Stimulated activated naive CD8-positive, alpha-beta T cell treated with anti-CD3 and anti-CD28 coated beads, Interleukin-15, Interleukin-2, amounts not matched to agents 100 ng/mL and 50 ng/mL, for 24 hours (primary cell): Measurements from ENCODE around the gene MXRA7.

Experiments used
- H3K27ac Mint-ChIP-seq: one replicate; pipeline ENCODE4 v1.8.0; 2021; ENCODE audit warnings: mild to moderate bottlenecking, mixed read lengths
- H3K27me3 Mint-ChIP-seq: one replicate; pipeline ENCODE4 v1.8.0; 2021; ENCODE audit warnings: mixed read lengths
- H3K36me3 Mint-ChIP-seq: one replicate; pipeline ENCODE4 v1.8.0; 2021; ENCODE audit warnings: low read depth, mixed read lengths
- H3K4me1 Mint-ChIP-seq: one replicate; pipeline ENCODE4 v1.8.0; 2021; ENCODE audit warnings: low read depth, mixed read lengths
- H3K4me3 Mint-ChIP-seq: one replicate; pipeline ENCODE4 v1.8.0; 2021; ENCODE audit warnings: mild to moderate bottlenecking, mixed read lengths
- H3K9me3 Mint-ChIP-seq: one replicate; pipeline ENCODE4 v1.8.0; 2021; ENCODE audit warnings: mixed read lengths

Gene MXRA7

DNA sequence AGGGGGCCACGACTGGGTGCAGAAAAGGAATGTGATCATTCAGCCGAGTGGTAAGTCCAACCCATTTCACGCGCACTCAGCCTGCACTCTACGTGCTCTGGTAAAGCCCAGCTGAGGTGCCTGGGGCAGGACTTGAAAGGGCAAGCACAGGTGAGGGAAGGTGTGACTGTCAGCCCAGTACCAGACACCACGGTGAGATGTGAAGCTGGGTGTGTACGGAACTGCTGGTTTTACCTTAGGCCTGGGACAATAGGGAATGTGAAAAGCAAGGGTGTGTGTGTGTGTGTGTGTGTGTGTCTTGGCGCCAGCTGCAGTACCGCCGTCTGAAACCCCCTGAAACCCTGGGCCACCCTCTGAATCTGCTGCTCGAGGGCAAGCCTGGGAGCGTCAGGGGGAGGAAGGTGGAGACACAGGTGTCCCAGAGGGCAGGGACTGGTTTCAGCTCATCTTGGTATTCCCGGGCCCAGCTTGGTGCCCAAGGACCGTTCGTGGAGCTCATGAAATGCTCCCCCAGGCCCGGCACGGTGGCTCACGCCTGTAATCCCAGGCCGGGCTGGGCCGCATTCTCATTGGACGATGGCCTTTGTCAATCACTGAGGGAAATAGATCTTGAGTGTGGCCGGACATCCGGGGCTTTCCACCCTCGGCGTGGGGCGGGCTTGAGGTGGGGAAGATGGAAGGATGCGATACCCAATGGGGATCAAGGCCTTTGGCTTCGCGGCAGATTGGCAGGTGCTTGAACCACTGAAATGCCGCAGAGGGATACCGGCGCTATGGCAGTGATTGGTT lies 39.4 kb downstream of the MXRA7 start:
- H3K27me3 Mint-ChIP-seq, result no peaks in the 10 kb centered on the region
- no peaks in the 10 kb centered on the region for H3K9me3 Mint-ChIP-seq
- H3K36me3 Mint-ChIP-seq, result no peaks in the 10 kb centered on the region
- H3K4me3 Mint-ChIP-seq, result peak overlapping the region; percentile 93
- H3K27ac Mint-ChIP-seq, result peak overlapping the region; percentile 92
- H3K4me1 Mint-ChIP-seq, result peaks cover 38% of the 10 kb centered on the region

DNA sequence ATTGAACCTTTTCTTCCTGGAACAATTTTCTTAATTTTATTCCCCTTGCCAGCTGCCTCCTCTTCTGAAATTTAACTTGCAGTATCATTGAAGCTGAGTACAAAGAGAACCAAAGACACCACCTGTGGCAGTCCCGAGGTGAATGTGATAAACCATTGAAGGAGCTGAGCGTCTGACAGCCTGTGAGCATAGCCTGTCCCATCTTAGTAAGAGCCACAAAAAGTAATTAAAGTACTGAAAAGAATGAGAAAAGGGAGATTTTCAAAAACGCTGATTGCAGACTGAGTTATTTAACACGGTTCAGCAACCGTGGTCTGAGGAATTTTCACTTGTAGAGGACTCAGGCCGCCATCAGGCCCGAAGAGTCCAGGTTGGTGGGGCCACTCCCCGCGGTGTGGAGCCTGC lies 40.0 kb downstream of the MXRA7 start:
- H3K4me3 Mint-ChIP-seq, result peak overlapping the region; percentile 93
- H3K27ac Mint-ChIP-seq, result peak overlapping the region; percentile 92
- H3K9me3 Mint-ChIP-seq, result no peaks in the 10 kb centered on the region
- no peaks in the 10 kb centered on the region for H3K36me3 Mint-ChIP-seq
- H3K4me1 Mint-ChIP-seq, result peaks cover 38% of the 10 kb centered on the region
- no peaks in the 10 kb centered on the region for H3K27me3 Mint-ChIP-seq

DNA sequence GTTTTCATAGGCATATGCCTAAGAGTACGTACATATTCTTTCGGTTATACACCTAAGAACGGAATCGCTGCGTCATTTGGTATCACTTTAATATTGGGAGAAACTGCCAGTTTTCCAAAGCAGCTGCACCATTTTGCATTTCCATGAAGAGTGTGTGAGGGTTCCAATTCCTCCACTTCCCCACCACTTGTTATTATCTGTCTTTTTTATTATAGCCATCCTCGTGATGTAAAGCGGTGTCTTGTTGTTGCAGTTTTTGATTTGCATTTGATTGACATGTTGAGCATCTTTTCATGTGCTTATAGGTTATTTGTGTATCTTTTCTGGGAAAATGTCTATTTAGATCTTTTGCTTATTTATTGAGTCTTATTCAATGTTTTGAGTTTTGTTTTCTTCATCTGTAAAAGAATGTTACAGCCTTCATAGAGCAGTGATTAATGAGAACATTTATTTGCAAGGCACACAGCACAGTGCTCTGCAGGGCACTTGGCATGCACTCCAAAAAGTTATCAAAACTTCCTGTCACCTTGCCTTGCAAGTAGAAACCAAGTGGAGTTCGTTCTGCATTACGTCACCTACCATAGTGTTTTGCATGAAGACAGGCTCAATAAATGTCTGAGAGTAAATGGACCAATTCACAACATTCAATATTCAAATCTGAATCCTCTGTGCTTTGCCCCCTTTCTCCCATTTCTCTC lies 40.6 kb downstream of the MXRA7 start:
- H3K4me3 Mint-ChIP-seq, result no peak overlapping the region
- peaks cover 38% of the 10 kb centered on the region for H3K4me1 Mint-ChIP-seq
- H3K27ac Mint-ChIP-seq, result no peak overlapping the region
- no peaks in the 10 kb centered on the region for H3K36me3 Mint-ChIP-seq
- H3K27me3 Mint-ChIP-seq, result no peaks in the 10 kb centered on the region
- no peaks in the 10 kb centered on the region for H3K9me3 Mint-ChIP-seq

DNA sequence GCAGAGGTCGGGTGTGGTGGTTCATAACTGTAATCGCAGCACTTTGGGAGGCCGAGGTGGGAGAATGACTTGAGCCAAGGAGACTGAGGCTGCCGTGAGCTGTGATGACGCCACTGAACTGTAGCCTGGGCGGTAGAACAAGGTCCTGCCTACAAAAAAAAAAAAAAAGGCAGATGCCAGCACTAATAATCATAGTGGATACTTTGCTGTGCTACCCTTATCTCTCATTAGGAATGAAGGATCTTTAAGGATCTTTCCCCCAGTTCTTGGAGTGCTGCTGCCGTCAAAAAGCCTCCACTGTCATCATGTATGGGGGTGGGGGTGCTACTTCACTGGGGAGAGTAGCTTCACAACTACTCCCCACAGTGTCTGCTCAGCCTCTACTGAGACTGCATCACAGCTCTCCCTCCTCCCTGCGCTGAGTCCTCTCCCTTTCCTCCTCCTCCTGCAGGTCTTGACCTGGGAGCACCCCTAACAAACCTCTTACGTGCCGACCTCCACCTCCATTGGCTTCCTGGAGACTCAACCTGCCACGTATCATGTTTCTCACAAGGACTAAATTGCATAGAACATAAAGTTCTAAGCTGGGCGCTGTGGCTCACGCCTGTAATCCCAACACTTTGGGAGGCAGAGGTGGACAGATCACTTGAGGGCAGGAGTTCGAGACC lies 42.8 kb downstream of the MXRA7 start:
- Mint-ChIP-seq H3K9me3 (no peaks in the 10 kb centered on the region), H3K27me3 (no peaks in the 10 kb centered on the region), H3K27ac (no peak overlapping the region), H3K4me3 (no peak overlapping the region), H3K36me3 (no peaks in the 10 kb centered on the region), H3K4me1 (peaks cover 30% of the 10 kb centered on the region)

DNA sequence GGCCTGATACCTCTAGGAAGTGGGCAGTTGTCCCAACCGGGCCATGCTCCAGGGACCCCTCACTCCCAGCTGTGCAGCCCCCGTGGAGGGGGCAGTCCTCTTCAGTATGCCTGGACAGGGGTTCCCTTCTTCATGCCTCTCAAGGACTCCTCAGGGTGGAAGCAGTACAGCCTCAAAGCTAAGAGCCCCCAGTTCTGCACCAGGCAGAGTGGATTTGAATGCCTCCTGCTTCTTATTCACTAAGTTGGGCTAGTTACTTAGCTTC lies 43.3 kb downstream of the MXRA7 start:
- Mint-ChIP-seq H3K36me3 (no peaks in the 10 kb centered on the region), H3K9me3 (no peaks in the 10 kb centered on the region), H3K27ac (no peak overlapping the region), H3K27me3 (no peaks in the 10 kb centered on the region), H3K4me1 (peaks cover 25% of the 10 kb centered on the region), H3K4me3 (no peak overlapping the region)

DNA sequence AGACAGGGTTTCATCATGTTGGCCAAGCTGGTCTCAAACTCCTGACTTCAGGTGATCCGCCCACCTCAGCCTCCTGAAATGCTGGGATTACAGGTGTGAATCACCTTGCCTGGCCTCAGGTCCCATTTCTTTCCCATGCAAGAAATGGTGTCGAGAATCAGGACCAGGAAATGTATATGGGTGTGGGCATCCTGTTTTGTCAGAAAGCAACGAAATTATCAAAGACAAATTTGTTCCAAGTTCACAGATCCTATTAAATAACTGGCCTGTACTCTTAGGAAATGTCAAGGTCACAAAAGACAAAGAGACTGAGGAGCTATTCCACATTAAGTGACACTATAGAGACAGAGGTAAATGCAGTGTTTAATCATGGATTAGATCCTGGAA lies 50.1 kb downstream of the MXRA7 start:
- H3K27me3 Mint-ChIP-seq, result no peaks in the 10 kb centered on the region
- peaks cover 12% of the 10 kb centered on the region for H3K4me1 Mint-ChIP-seq
- no peak overlapping the region for H3K4me3 Mint-ChIP-seq
- H3K36me3 Mint-ChIP-seq, result no peaks in the 10 kb centered on the region
- H3K9me3 Mint-ChIP-seq, result no peaks in the 10 kb centered on the region
- no peak overlapping the region for H3K27ac Mint-ChIP-seq

DNA sequence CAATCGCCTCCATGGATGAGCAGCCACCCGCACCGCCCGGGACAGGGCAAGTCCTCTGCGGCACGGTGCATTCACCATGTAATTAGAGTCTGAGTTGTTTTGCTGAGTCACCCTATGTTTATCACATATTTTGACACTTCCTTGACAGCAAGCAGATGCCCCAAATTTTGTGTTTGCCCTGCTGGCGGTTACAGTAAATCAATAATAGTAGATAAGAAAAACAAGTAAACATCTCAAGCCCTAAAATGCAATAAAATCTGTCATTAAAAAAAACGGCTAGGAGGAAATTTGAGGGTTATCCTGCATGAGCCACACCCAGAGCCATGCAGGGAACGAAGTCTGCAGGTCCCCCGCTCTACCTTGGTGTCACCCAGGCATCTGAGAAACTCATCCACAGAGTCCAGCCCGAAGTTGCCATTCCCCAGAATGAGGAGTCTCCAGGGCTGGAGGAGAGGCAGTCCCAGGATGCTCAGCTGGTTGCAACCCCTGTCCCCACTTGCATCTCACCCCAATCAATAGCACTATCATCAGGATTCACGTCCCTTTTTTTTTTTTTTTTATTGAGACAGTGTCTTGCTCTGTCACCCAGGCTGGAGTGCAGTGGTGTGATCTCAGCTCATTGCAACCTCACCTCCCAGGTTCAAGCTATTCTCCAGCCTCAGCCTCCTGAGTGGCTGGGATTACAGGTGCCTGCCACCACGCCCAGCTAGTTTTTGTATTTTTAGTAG lies 50.7 kb downstream of the MXRA7 start:
- H3K27me3 Mint-ChIP-seq, result no peaks in the 10 kb centered on the region
- no peaks in the 10 kb centered on the region for H3K9me3 Mint-ChIP-seq
- H3K4me1 Mint-ChIP-seq, result peaks cover 12% of the 10 kb centered on the region
- no peaks in the 10 kb centered on the region for H3K36me3 Mint-ChIP-seq
- no peak overlapping the region for H3K4me3 Mint-ChIP-seq
- peak overlapping the region; percentile 38 for H3K27ac Mint-ChIP-seq

DNA sequence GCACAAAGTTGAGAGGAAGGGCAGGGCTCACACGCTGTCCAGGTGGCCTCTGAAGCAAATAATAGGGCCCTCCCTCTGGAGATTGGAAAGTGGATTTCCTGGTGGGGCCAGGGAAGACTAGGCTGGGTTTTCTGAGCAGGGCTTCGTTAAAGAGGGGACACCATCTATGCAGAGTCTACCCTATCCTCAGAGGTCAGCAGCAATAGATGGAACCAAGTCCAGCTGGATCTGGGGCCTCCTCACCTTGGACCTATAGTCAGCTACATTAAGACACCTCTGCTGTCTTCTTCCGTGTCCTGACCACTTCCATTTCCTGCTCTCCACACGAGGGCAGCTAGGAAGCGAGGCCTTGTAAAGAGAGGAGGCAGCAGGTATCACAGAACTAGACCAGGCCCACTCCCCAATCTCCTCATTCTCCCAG lies 52.5 kb downstream of the MXRA7 start:
- Mint-ChIP-seq H3K9me3 (no peaks in the 10 kb centered on the region), H3K4me3 (no peak overlapping the region), H3K4me1 (peaks cover 12% of the 10 kb centered on the region), H3K27me3 (no peaks in the 10 kb centered on the region), H3K27ac (no peak overlapping the region), H3K36me3 (no peaks in the 10 kb centered on the region)

DNA sequence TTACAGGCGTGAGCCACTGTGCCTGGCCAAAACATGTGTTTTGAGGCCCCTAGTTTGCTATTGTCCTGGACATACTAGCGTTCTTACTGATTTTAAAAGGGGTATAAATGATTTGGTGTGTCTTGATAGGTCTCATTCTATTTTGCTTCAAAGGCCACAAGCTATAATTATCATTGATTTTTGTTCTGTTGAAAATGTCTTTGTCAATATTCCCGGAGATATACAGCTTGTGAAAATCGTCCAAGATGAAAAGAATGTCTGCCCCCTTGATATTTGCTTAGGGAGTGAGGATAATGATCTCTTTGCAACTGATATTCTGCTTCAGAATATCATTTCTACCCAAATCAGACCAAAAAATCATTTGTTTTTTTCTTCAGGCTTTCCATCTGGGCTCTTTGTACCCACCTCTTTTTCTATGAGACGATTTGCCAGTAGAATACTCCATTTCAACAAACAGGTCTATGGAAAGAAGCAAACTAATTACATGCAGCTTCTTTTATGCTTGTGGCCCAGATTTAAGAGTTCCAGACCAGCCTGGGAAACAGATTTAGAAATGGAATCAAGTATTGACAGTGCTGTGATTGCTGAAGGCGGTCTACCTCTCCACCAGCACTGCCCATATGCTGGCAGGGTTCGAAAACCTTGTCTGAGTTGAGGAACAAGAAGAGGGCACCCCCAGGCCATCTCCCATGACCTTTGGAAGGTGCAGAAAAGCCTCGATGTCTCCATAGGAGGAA lies 53.1 kb downstream of the MXRA7 start:
- no peak overlapping the region for H3K27ac Mint-ChIP-seq
- H3K27me3 Mint-ChIP-seq, result no peaks in the 10 kb centered on the region
- H3K9me3 Mint-ChIP-seq, result no peaks in the 10 kb centered on the region

DNA sequence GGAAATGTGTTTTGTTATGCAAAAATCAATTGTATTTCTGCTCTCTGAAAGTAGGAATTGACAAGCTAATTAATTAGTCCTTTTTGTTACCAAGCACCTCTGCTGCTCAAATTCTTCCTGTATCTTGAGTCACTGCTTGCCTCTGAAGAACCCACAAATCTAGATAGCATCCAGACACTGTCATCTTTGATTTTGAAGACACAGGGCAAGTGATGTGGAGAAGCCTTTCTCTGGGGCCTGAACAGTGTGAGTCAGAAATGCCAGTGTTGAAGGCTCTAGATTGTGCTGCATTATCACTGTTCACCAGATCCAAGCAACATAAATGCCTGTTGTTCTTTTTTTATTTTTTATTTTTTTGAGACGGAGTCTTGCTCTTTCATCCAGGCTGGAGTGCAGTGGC lies 56.4 kb downstream of the MXRA7 start:
- H3K4me3 Mint-ChIP-seq, result no peak overlapping the region
- no peaks in the 10 kb centered on the region for H3K27me3 Mint-ChIP-seq
- H3K36me3 Mint-ChIP-seq, result no peaks in the 10 kb centered on the region
- H3K4me1 Mint-ChIP-seq, result peaks cover 1% of the 10 kb centered on the region
- H3K27ac Mint-ChIP-seq, result no peak overlapping the region
- H3K9me3 Mint-ChIP-seq, result no peaks in the 10 kb centered on the region

More for the DNA sequence above, 53.1 kb downstream of the MXRA7 start:
- Mint-ChIP-seq H3K4me3 (no peak overlapping the region), H3K36me3 (no peaks in the 10 kb centered on the region), H3K4me1 (peaks cover 12% of the 10 kb centered on the region)

DNA sequence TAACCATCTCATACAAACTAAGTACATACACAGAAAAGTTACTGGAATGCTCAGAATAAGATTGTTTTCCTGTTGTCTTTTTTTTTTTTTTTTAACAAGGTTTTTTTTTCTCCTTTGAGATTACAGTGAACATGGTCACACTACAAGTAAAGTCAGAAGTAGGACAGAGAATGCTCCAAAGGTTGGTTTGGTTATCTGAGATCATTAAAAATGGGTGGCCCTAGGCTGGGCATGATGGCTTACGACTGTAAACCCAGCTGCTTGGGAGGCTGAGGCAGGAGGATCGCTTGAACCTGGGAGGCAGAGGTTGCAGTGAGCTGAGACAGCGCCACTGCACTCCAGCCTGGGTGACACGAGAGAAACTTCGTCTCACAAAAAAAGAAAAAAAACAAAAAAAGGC lies 60.3 kb downstream of the MXRA7 start:
- no peaks in the 10 kb centered on the region for H3K36me3 Mint-ChIP-seq
- no peak overlapping the region for H3K4me3 Mint-ChIP-seq
- no peaks in the 10 kb centered on the region for H3K4me1 Mint-ChIP-seq
- H3K27ac Mint-ChIP-seq, result no peak overlapping the region
- peaks cover 10% of the 10 kb centered on the region for H3K9me3 Mint-ChIP-seq
- H3K27me3 Mint-ChIP-seq, result no peaks in the 10 kb centered on the region

DNA sequence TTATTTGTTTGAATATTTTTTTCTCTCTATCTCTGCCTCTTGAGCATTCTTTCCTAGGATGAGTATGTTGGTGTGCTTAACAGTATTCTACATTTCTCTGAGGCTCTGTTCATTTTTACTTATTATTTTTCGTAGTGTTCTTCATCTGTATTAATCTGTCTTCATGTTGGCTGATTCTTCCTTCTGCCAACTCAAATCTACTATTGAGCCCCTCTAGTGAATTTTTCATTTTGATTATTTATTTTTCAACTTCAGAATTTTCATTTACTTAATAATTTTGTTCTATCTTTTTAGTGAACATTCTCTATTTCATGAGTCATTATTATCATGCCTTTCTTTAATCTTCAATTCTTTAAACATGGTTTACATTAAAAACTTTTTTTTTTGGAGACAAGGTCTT lies 64.1 kb downstream of the MXRA7 start:
- no peaks in the 10 kb centered on the region for H3K36me3 Mint-ChIP-seq
- H3K9me3 Mint-ChIP-seq, result peaks cover 10% of the 10 kb centered on the region
- H3K4me3 Mint-ChIP-seq, result no peak overlapping the region
- H3K4me1 Mint-ChIP-seq, result peaks cover 11% of the 10 kb centered on the region
- no peaks in the 10 kb centered on the region for H3K27me3 Mint-ChIP-seq
- no peak overlapping the region for H3K27ac Mint-ChIP-seq

DNA sequence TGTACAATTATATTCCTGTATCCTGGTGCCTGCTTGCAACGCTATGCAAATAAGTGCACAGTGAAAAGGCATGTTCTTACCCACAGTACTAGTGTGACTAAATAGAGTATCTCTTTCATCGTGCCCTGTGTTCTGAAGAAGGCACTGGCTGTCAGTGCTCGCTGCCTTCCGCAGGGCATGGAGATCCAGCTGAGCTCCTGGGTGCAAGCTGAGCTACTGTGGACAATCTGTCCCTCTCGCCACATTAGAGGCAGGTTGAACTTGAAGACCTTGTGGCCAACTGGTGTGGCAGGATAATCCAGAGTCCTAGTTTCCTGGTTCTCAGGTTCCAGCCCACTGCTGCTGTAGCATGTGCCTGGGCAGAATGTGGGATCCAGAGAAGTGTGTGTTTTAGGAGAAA lies 65.3 kb downstream of the MXRA7 start:
- Mint-ChIP-seq H3K4me1 (peaks cover 11% of the 10 kb centered on the region), H3K9me3 (peaks cover 10% of the 10 kb centered on the region), H3K4me3 (no peak overlapping the region), H3K36me3 (no peaks in the 10 kb centered on the region), H3K27me3 (no peaks in the 10 kb centered on the region), H3K27ac (no peak overlapping the region)

DNA sequence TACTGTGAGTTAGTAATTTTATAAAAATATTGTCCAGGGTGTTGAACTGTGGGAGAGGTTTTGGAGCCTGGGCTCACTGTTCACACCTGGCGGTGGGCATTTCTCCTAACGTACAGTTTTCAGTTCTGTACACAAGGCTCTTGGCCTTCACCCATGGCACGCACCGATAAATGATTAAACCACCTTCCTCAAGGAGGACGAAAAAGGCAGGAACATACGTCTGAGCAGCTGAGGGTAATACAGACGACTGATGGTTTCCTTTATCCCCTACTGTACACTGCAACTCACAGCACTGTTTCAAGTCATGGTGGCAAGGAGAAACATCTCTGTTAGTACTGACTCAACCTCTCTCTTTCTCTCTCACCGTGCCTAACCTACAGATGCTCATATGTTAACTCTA lies 65.8 kb downstream of the MXRA7 start:
- no peak overlapping the region for H3K4me3 Mint-ChIP-seq
- H3K9me3 Mint-ChIP-seq, result peaks cover 10% of the 10 kb centered on the region
- H3K27ac Mint-ChIP-seq, result no peak overlapping the region
- no peaks in the 10 kb centered on the region for H3K27me3 Mint-ChIP-seq
- H3K4me1 Mint-ChIP-seq, result peaks cover 11% of the 10 kb centered on the region
- no peaks in the 10 kb centered on the region for H3K36me3 Mint-ChIP-seq
